GM18508 (cell line): Measurements from ENCODE around the gene INHA.

Experiments
- ATAC-seq: cut with Tn5 transposase; IDR thresholded peaks from one replicate; pipeline ENCODE4 v1.9.1; 2021; ENCODE audit warnings: moderate number of reproducible peaks; ENCODE audit not compliant: insufficient read depth, unreplicated experiment

The INHA gene

GRCh38 chr2:219607931-219608330, 35.8 kb downstream of the INHA start:
- ATAC-seq, result no peak

- no peak for ATAC-seq
Measured at GRCh38 chr2:219608399-219608964, 36.4 kb downstream of the INHA start.

DNA sequence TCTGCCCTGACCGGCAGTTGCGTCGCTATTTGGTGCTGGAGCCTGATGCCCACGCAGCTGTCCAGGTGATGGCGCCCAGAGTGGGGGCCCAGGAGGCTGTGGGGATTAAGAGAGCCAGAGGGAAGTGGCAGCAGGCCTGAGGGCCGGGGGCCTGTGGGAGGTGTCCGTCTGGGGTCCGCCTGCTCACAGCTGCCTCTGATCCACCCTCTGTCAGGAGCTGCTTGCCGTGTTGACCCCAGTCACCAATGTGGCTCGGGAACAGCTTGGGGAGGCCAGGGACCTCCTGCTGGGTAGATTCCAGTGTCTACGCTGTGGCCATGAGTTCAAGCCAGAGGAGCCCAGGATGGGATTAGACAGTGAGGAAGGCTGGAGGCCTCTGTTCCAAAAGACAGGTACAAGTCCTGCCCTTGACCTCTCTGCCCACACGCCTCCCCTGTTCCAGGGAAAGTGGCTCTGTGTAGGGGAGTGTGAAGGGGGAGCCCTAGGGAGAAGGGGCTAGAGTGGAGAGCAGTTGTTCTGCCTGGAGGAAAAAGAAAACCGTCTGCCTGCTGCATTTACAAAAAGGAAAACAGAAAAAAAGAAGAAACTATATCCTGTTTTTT, 37.1 kb downstream of the INHA start:
- no peak for ATAC-seq

GRCh38 chr2:219611306-219611705, 39.2 kb downstream of the INHA start:
- ATAC-seq, result no peak

DNA sequence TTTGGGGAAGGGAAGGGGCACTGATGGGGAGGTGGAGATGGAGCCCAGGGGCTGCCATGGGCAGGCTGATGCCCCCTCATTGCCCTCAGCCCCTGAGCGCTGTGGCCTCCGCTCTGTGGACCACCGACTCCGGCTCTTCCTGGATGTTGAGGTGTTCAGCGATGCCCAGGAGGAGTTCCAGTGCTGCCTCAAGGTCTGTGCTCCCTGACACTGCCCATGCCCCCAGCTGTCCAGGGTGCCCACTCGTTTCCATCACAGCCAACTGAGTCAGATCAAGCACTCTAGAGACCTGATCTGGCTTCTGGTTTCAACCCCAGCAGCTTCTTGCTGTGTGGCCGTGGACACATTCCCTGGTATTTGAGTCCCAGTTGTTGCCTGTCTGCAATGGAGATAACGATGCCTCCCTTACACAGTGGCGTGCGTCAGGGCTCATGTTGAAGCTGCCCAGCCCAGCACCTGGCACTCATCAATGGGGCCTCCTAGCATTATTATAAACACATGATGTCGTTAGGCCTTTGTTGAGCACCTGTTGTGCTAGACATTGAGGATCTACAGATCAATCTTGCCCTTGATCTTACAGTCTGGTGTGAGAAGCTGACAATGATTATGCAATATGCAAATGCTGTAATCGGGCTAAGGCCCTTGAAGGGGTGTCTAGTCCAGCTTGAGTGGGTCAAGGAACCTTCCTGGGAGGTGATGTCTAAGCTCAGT, 39.9 kb downstream of the INHA start:
- no peak for ATAC-seq

- no peak for ATAC-seq
Measured at GRCh38 chr2:219612577-219613286, 40.6 kb downstream of the INHA start.

GRCh38 chr2:219613461-219614070, 41.5 kb downstream of the INHA start:
- ATAC-seq, result no peak

DNA sequence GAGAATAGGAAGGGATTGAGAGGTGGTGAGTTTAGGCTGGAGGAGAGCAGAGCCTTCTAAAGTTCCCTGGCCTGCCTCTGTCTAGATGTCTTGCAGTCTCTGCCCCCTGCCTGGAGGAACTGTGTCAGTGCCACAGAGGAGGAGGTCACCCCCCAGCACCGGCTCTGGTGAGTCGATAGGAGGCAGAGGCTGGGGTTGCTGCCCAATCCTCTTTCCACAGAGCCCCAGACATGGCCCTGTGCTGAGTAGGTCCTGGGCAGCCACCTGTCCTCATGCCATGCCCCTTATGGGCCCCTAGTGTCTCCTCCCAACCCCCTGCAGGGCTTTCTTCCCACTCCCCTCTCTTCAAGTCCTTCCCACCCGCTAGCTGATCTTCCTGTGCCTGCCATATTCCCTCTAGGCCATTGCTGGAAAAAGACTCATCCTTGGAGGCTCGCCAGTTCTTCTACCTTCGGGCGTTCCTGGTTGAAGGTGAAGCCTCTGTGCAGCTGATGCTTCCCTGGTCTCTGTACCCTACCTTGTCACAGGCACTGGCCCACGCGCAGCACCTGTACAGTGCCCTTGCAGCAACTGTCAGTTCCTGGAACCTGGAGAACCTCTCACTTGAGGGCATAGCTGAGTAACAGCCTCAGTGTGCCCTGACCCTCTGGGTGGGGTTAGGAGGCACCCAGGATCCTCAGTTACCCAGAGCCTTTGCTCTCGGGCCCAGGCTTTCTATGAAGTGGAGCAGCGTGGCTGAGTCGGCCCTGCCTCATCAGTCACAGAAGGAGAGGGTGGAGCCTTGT, 42.2 kb downstream of the INHA start:
- ATAC-seq, result no peak

DNA sequence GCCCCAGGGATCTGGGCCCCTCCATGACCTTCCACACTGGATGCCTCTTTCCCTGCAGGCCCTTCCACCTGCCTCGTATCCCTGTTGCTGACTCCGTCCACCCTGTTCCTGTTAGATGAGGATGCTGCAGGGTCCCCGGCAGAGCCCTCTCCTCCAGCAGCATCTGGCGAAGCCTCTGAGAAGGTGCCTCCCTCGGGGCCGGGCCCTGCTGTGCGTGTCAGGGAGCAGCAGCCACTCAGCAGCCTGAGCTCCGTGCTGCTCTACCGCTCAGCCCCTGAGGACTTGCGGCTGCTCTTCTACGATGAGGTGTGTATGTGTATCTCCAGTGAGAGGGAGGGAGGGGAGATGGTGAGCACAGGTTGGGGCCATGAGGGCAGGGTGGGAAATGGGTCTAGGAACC, 42.9 kb downstream of the INHA start:
- no peak for ATAC-seq

DNA sequence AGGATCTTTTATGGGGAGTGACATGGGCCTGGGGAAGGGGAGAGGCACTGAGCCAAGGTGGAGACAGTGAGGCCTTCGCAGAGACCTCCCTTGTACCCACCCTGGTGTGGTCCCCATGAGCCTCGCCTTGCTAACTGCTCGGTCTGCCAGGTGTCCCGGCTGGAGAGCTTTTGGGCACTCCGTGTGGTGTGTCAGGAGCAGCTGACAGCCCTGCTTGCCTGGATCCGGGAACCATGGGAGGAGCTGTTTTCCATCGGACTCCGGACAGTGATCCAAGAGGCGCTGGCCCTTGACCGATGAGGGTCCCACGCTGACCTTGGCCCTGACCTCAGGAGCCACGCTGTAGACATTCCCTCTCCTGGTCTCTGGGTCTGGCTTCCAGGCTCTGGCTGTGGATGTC, 43.8 kb downstream of the INHA start:
- ATAC-seq, result no peak

DNA sequence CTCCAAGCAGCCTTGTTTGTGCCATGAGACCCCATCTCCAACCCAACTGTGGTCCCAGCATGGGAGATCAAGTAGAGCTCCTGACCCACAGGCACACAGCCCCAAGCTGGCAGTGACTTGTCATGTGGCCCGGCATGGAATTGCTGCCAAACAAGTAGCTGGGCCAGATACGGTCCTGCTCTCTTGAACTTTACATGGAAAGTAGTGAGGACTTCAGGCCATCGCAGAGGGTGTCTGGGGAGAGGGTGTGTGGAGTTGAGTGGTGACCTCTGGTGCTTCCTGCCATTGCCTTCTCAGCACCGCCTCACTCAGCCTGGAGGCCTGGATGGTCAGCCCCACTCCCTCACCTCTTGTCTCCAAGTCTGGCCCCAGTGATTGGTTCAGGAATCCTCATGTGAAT, 44.4 kb downstream of the INHA start:
- no peak for ATAC-seq

- no peak for ATAC-seq
Measured at GRCh38 chr2:219618733-219619122, 46.6 kb downstream of the INHA start.

GRCh38 chr2:219619235-219619634, 47.1 kb downstream of the INHA start:
- no peak for ATAC-seq

DNA sequence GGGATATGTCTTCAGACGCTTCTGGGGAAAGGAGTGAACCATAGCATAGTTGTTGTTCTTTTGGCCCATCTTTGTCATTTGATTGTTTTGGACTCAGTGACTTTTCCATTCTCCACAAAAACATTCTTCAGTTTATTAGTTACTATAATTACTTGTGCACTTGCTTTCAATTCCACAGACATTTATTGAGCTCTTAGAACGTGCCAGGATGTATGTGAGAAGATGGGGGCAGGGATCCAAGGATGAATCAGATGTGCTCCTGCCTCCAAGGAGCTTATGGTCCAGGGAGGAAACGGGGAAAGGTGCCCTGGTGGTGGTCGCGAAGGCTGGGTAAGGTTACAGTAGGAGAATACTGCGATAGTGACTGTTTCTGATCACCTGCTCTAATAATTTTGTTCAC, 48.4 kb downstream of the INHA start:
- ATAC-seq, result no peak

DNA sequence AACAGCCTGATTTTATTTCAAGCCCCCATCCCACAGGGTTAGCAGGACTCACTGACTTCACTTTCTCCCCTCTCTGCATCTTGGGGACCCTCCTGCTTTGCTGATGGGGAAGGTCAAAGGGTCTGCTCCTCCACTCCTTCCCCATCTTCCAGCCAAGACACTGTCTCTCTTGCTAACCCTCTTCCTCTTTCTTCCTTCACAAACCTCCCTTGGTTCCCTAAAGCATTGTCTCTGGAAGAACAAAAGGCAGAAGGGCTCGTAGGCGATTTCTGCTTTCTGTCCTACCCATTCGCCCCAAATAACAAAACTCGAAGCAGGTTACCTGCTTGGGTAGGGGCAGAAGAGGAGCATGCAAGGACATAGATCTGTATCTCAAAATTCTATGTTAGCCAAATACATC, 49.8 kb downstream of the INHA start:
- ATAC-seq, result no peak

DNA sequence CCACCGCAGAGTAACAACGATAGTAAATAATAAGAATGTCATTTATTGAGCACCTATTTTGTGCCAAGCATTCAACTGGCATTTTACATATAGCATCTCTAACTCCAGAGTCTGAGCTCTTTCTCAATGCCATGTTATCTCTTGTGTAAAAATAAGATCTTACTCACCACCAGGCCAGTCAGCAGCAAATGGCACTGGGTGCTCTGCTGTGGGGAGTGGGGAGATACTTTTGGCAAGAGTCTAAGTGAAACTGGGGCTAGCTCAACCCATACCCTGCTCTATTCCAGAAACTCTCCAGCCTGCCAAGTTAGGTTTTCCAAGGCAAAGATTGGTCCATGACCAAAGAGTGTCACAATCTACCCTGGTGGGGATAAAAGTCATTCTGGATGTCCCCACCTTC, 50.4 kb downstream of the INHA start:
- no peak for ATAC-seq

- no peak for ATAC-seq
Measured at GRCh38 chr2:219624565-219624964, 52.5 kb downstream of the INHA start.

GRCh38 chr2:219625179-219625578, 53.1 kb downstream of the INHA start:
- no peak for ATAC-seq
